T-cell (primary cell): ENCODE results near the gene PSMC5. TPM values are rescaled to one million over a fixed set of nuclear protein-coding genes. Genes with fewer than 3 reads are reported as not detected.
"Not testable (repeated sequence)": the region's sequence is repeated elsewhere in the genome, so short reads cannot be mapped to it uniquely, and the experiment has no call there.

ENCODE experiments used
- ATAC-seq, 4 experiments: fragments of 200-7000 bp in 3 of 4; fragments of 150-1000 bp in 1 of 4; cut with Tn5 transposase; replicated peaks in 1 of 4; 1 replicate in 3 of 4; 2 replicates in 1 of 4; pipeline ENCODE4 v1.10.0; 2021; ENCODE audit warnings: moderate library complexity in 3 of 4, mild to moderate bottlenecking in 2 of 4, moderate number of reproducible peaks in 1 of 4
- CTCF ChIA-PET, 2 donors: fragments of 300-600 bp; sonication (Branson Sonifier 250); formaldehyde crosslinking; loops; one replicate each; lab custom pipeline; 2022; ENCODE audit warnings: antibody characterized with exemption in 2 of 2; lab: Charles Lee
- POLR2A ChIA-PET, 2 donors: fragments of 300-600 bp; sonication (Branson Sonifier 250); formaldehyde crosslinking; loops; one replicate each; lab custom pipeline; 2022; ENCODE audit warnings: antibody characterized with exemption in 2 of 2; lab: Charles Lee
- DNase-seq, 35 experiments: peaks; one replicate each; pipeline versions ENCODE4 v3.0.0 to v3.0.0-alpha.2; 2013 to 2023
- H3K27ac ChIP-seq: one replicate; pipeline ENCODE4 v1.5.1; 2013; ENCODE audit warnings: low read length
- H3K27me3 ChIP-seq, 2 experiments: replicated peaks in 1 of 2; 1 replicate in 1 of 2; 2 replicates in 1 of 2; pipeline versions ENCODE4 v1.6.1 to v1.7.0; 2013; ENCODE audit warnings: low read length in 1 of 2, mixed read lengths in 1 of 2; ENCODE audit not compliant: control insufficient read depth in 2 of 2, insufficient read depth in 2 of 2; ENCODE audit errors: extremely low read depth in 1 of 2
- H3K36me3 ChIP-seq, 2 donors: 1 replicate in 1 of 2; 2 replicates in 1 of 2; pipeline versions ENCODE4 v1.6.1 to v1.7.0; 2013; ENCODE audit warnings: low read length in 1 of 2; ENCODE audit not compliant: control insufficient read depth in 2 of 2, insufficient read depth in 1 of 2; ENCODE audit errors: extremely low read depth in 1 of 2
- H3K4me1 ChIP-seq, 2 experiments: 1 replicate in 1 of 2; 2 replicates in 1 of 2; pipeline versions ENCODE4 v1.6.1 to v1.7.0; 2013; ENCODE audit warnings: low read length in 2 of 2, mixed read lengths in 1 of 2; ENCODE audit not compliant: insufficient read depth in 2 of 2, control insufficient read depth in 1 of 2; ENCODE audit errors: extremely low read depth in 1 of 2
- H3K4me3 ChIP-seq, 2 donors: 1 replicate in 1 of 2; 2 replicates in 1 of 2; pipeline versions ENCODE4 v1.5.1 to v1.7.0; 2013; ENCODE audit warnings: mild to moderate bottlenecking in 2 of 2, low read length in 1 of 2, moderate library complexity in 1 of 2; ENCODE audit not compliant: control insufficient read depth in 1 of 2; ENCODE audit errors: extremely low read depth in 1 of 2
- H3K9me3 ChIP-seq: 2 replicates; pipeline ENCODE4 v1.7.0; 2013
- H3K27ac Mint-ChIP-seq, 2 donors: one replicate each; pipeline ENCODE4 v1.8.0; 2020 to 2021; ENCODE audit warnings: mild to moderate bottlenecking in 2 of 2, mixed read lengths in 2 of 2
- H3K27me3 Mint-ChIP-seq, 2 donors: one replicate each; pipeline ENCODE4 v1.8.0; 2021 to 2022; ENCODE audit warnings: mixed read lengths in 2 of 2
- H3K36me3 Mint-ChIP-seq: one replicate; pipeline ENCODE4 v1.8.0; 2021; ENCODE audit warnings: mixed read lengths
- H3K4me1 Mint-ChIP-seq, 3 donors: one replicate each; pipeline ENCODE4 v1.8.0; 2020 to 2022; ENCODE audit warnings: mixed read lengths in 3 of 3, mild to moderate bottlenecking in 1 of 3
- H3K4me3 Mint-ChIP-seq, 3 donors: one replicate each; pipeline ENCODE4 v1.8.0; 2020 to 2022; ENCODE audit warnings: mild to moderate bottlenecking in 3 of 3, mixed read lengths in 3 of 3, moderate library complexity in 3 of 3
- H3K9me3 Mint-ChIP-seq, 3 donors: one replicate each; pipeline ENCODE4 v1.8.0; 2020 to 2022; ENCODE audit warnings: mixed read lengths in 3 of 3
- WGBS: methylation state at CpG from one replicate; pipeline ENCODE4 v1.1.5; 2013; ENCODE audit warnings: missing lambda C conversion rate; ENCODE audit not compliant: insufficient coverage; 5-methylcytosine and 5-hydroxymethylcytosine counted together
- total RNA-seq, 35 experiments: library from RNA in 6 of 35; stranded (reverse) in 6 of 35; fragments of 120-200 nt in 1 of 35; gene quantifications; one replicate each; pipeline versions ENCODE4 v1.2.1 to v1.2.4 and lab custom pipeline; 2013 to 2026

Gene PSMC5
- total RNA-seq, 5 donors from 2014 or later (not counting 1 experiment from before 2014, with no cell fraction given), result 83.9 to 114 (median 107) TPM

DNA sequence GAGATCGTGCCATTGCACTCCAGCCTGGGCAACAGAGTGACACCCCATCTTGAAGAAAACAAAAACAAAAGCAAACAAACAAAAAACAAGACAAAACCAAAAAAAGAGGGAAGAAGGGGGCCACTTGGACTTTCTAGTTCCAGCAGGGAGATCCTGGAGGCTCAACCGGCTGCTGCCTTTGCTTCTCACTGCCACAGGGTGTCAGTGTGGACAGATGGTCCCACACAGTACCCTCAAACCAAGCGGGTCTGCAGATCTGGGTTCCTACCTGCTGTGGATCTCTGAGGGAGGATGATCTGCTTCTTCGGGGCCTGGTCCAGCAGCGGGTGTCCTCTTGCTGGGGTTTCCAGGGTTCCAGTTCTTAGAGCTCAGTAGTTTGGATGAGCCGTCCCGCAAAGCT lies 39.4 kb downstream of the PSMC5 start:
- no CpG with 5 or more reads among the region's 7 CpGs for WGBS
- not testable (repeated sequence) for H3K27ac ChIP-seq, H3K4me1 ChIP-seq, H3K27ac Mint-ChIP-seq, H3K4me1 Mint-ChIP-seq, H3K4me3 Mint-ChIP-seq, H3K36me3 ChIP-seq, ATAC-seq, H3K27me3 Mint-ChIP-seq, H3K27me3 ChIP-seq, H3K9me3 ChIP-seq, H3K36me3 Mint-ChIP-seq, H3K4me3 ChIP-seq, H3K9me3 Mint-ChIP-seq, DNase-seq
- ChIA-PET CTCF (interaction anchor here (0.6 to 1.4 kb wide), 3 partner anchors 18 to 278 kb away, joined by 3 to 8 read pairs (median 3); no protein-coding TSS in a partner anchor), POLR2A (interaction anchor here in 1 of 2 donors (0.6 kb wide), 1 partner anchor 317 kb away, joined by 3 read pairs; no protein-coding TSS in a partner anchor)

DNA sequence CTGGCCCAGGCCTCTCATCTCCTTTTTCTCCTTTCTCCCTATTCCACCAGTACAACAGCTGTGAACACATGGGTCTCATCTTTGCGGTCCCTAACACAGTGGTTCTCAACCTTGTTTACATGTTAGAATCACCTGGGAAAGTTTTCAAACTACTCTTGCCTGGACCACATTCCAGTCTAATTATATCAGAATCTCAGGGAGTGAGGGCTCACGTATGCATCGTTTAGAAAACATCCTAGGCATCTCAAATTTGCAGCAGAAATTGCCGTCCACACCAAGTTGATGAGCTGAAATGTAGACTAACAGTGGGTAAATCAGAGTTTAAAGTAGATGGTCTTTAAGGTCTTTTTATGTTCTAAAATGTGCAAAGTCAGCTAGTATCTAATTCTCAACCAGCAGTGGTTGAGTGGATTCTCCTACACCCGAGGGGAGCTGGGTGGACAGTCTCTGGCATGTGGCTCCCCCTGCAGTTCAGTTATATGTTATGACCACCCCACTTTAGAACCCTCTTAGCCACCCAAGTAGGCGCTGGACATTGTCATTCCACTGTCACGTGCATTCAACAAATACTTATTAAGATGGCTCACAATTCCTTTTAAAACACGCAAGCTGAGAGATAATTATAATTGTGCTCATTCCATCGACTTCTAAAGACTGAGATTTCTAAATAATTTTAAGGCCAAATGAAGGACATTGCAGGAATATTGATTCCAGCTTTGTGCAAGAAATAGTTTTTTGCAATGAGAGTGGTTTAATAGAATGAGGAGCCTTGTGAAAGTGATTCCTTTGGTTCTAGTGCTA lies 42.5 kb downstream of the PSMC5 start:
- H3K36me3 ChIP-seq, ATAC-seq, H3K4me1 Mint-ChIP-seq, H3K27me3 Mint-ChIP-seq, H3K36me3 Mint-ChIP-seq, H3K4me3 Mint-ChIP-seq, POLR2A ChIA-PET, H3K9me3 ChIP-seq, DNase-seq, H3K27ac ChIP-seq, H3K9me3 Mint-ChIP-seq, H3K4me1 ChIP-seq, H3K27me3 ChIP-seq, H3K4me3 ChIP-seq, H3K27ac Mint-ChIP-seq: not testable (repeated sequence)
- 80% methylated on average over 1 of the region's 9 CpGs for WGBS
- CTCF ChIA-PET, result interaction anchor here in 1 of 2 donors (0.6 kb wide), 1 partner anchor 429 kb away, joined by 3 read pairs; no protein-coding TSS in a partner anchor

- H3K4me1 Mint-ChIP-seq, ATAC-seq, POLR2A ChIA-PET, H3K9me3 Mint-ChIP-seq, H3K9me3 ChIP-seq, H3K27ac Mint-ChIP-seq, H3K36me3 Mint-ChIP-seq, H3K27ac ChIP-seq, H3K4me1 ChIP-seq, H3K36me3 ChIP-seq, DNase-seq, H3K27me3 ChIP-seq, H3K4me3 Mint-ChIP-seq, H3K4me3 ChIP-seq, H3K27me3 Mint-ChIP-seq: not testable (repeated sequence)
- CTCF ChIA-PET, result interaction anchor here in 1 of 2 donors (0.6 kb wide), 1 partner anchor 428 kb away, joined by 3 read pairs; no protein-coding TSS in a partner anchor
- WGBS, result no CpG with 5 or more reads among the region's 4 CpGs
Observed at GRCh38 chr17:63870292-63870665, 43.0 kb downstream of the PSMC5 start.

GRCh38 chr17:63871646-63872365 lies 44.6 kb downstream of the PSMC5 start:
- H3K9me3 Mint-ChIP-seq, H3K36me3 ChIP-seq, H3K36me3 Mint-ChIP-seq, H3K27ac Mint-ChIP-seq, CTCF ChIA-PET, H3K4me3 ChIP-seq, H3K9me3 ChIP-seq, H3K4me1 ChIP-seq, H3K27me3 ChIP-seq, H3K4me1 Mint-ChIP-seq, DNase-seq, H3K27me3 Mint-ChIP-seq, H3K4me3 Mint-ChIP-seq, POLR2A ChIA-PET, ATAC-seq, H3K27ac ChIP-seq: not testable (repeated sequence)
- WGBS, result no CpG with 5 or more reads among the region's 15 CpGs

GRCh38 chr17:63873577-63873976 lies 46.3 kb downstream of the PSMC5 start, which contains the start of gene CSH2:
Gene CSH2, minus strand, starts transcription at chr17:63873677. Its CDS starts 63 bp downstream, at chr17:63873614.
- H3K9me3 Mint-ChIP-seq, H3K27me3 ChIP-seq, H3K36me3 ChIP-seq, CTCF ChIA-PET, H3K4me3 Mint-ChIP-seq, H3K4me3 ChIP-seq, H3K27ac Mint-ChIP-seq, H3K4me1 ChIP-seq, H3K4me1 Mint-ChIP-seq, ATAC-seq, POLR2A ChIA-PET, DNase-seq, H3K36me3 Mint-ChIP-seq, H3K27ac ChIP-seq, H3K27me3 Mint-ChIP-seq, H3K9me3 ChIP-seq: not testable (repeated sequence)
- no CpG with 5 or more reads among the region's 7 CpGs for WGBS

DNA sequence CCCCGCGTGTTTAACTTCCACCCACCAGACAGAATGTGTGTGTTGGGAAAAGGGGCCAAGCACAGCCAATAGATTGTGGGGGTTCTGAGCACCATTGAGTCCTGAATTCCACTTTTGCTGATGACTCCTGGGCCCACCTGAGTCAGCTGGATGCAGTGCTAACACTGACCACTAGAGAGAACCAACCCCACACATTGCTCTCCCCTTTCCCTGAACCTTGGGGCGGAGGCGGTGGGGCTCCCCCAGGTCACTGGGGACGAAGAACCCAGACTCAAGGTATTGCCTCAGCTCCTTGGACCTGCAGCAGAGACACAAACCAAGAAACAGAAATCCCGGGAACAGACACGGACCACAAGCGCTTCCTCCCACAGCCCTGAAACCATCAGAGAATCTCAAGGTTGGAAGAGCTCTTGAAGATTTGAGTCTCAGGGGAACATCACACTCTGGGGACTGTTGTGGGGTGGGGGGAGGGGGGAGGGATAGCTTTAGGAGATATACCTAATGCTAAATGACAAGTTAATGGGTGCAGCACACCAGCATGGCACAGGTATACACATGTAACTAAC lies 46.9 kb downstream of the PSMC5 start:
- POLR2A ChIA-PET, H3K4me3 Mint-ChIP-seq, H3K27ac ChIP-seq, H3K27me3 Mint-ChIP-seq, H3K9me3 Mint-ChIP-seq, H3K4me1 ChIP-seq, H3K4me1 Mint-ChIP-seq, H3K27ac Mint-ChIP-seq, H3K27me3 ChIP-seq, H3K36me3 ChIP-seq, ATAC-seq, CTCF ChIA-PET, H3K4me3 ChIP-seq, H3K36me3 Mint-ChIP-seq, DNase-seq, H3K9me3 ChIP-seq: not testable (repeated sequence)
- WGBS, result no CpG with 5 or more reads among the region's 8 CpGs
